IMR-90 (cell line): ENCODE data around the gene FCHSD2. TPM values are rescaled to one million over a fixed set of nuclear protein-coding genes. Genes with fewer than 3 reads are reported as not detected.

ENCODE experiments used
- ATAC-seq: fragments of 200-7000 bp; cut with Tn5 transposase; 2 replicates; pipeline ENCODE4 v1.9.1; 2020; ENCODE audit warnings: low read depth, mild to moderate bottlenecking, moderate library complexity
- BruUV-seq: library from RNA; stranded (reverse); fragments of 400-500 nt; replicated peaks from 2 replicates; lab custom pipeline; 2021; lab: Mats Ljungman, UMichigan
- CTCF ChIA-PET: fragments of 300-600 bp; formaldehyde crosslinking; extraction: SDS; loops from one replicate; lab custom pipeline; 2021; ENCODE audit warnings: antibody characterized with exemption; lab: Yijun Ruan, JAX
- POLR2A ChIA-PET: fragments of 300-600 bp; sonication (Branson Sonifier 250); formaldehyde crosslinking; loops from one replicate; lab custom pipeline; 2022; ENCODE audit warnings: antibody characterized with exemption; ENCODE audit not compliant: unreplicated experiment; lab: Charles Lee
- DNase-seq: peaks from one replicate; pipeline ENCODE4 v3.0.0; 2013
- H2AFZ ChIP-seq: replicated peaks from 2 replicates; pipeline ENCODE3; 2013; ENCODE audit warnings: low read length, mild to moderate bottlenecking; ENCODE audit not compliant: poor library complexity
- H2AK5ac ChIP-seq: 2 replicates; pipeline ENCODE4 v1.6.1; 2013; ENCODE audit warnings: low read depth, low read length, inconsistent platforms
- H2AK9ac ChIP-seq: replicated peaks from 2 replicates; pipeline ENCODE3; 2013; ENCODE audit warnings: mild to moderate bottlenecking, low read depth, low read length, moderate library complexity; ENCODE audit not compliant: poor library complexity
- H2BK120ac ChIP-seq: 2 replicates; pipeline ENCODE4 v1.6.1; 2013; ENCODE audit warnings: low read depth, low read length, inconsistent platforms
- H2BK15ac ChIP-seq: 3 replicates; pipeline ENCODE4 v1.6.1; 2013; ENCODE audit warnings: low read depth, low read length, inconsistent platforms
- H2BK20ac ChIP-seq: 2 replicates; pipeline ENCODE4 v1.6.1; 2013; ENCODE audit warnings: low read depth, mild to moderate bottlenecking, inconsistent platforms, low read length, moderate library complexity
- H2BK5ac ChIP-seq: 2 replicates; pipeline ENCODE4 v1.6.1; 2013; ENCODE audit warnings: mild to moderate bottlenecking, low read depth, low read length, inconsistent platforms; ENCODE audit not compliant: poor library complexity, severe bottlenecking
- H3K14ac ChIP-seq: replicated peaks from 2 replicates; pipeline ENCODE4 v1.6.1; 2013; ENCODE audit warnings: low read depth, low read length, inconsistent platforms
- H3K18ac ChIP-seq: 2 replicates; pipeline ENCODE4 v1.6.1; 2013; ENCODE audit warnings: low read depth, low read length, control low read depth
- H3K23ac ChIP-seq: 2 replicates; pipeline ENCODE4 v1.6.1; 2013; ENCODE audit warnings: low read depth, low read length, inconsistent platforms
- H3K27ac ChIP-seq: 2 replicates; pipeline ENCODE4 v1.5.1; 2013; ENCODE audit warnings: mild to moderate bottlenecking, control low read depth, low read length; ENCODE audit not compliant: insufficient read depth
- H3K27me3 ChIP-seq: 2 replicates; pipeline ENCODE4 v1.6.1; 2013; ENCODE audit warnings: low read length; ENCODE audit not compliant: control insufficient read depth, insufficient read depth
- H3K36me3 ChIP-seq: 2 replicates; pipeline ENCODE4 v1.6.1; 2013; ENCODE audit warnings: low read length, mixed read lengths; ENCODE audit not compliant: control insufficient read depth, insufficient read depth
- H3K4ac ChIP-seq: 2 replicates; pipeline ENCODE4 v1.6.1; 2013; ENCODE audit warnings: low read depth, low read length, inconsistent platforms
- H3K4me1 ChIP-seq: 2 replicates; pipeline ENCODE4 v1.6.1; 2013; ENCODE audit warnings: low read length, mixed read lengths; ENCODE audit not compliant: control insufficient read depth, insufficient read depth
- H3K4me2 ChIP-seq: 2 replicates; pipeline ENCODE4 v1.6.1; 2013; ENCODE audit warnings: low read depth, mild to moderate bottlenecking, control low read depth, low read length, moderate library complexity
- H3K4me3 ChIP-seq: 2 replicates; pipeline ENCODE4 v1.5.1; 2013; ENCODE audit warnings: low read depth, mild to moderate bottlenecking, control low read depth, low read length, moderate library complexity; ENCODE audit not compliant: insufficient read depth
- H3K56ac ChIP-seq: 2 replicates; pipeline ENCODE4 v1.6.1; 2013; ENCODE audit warnings: low read length, inconsistent platforms; ENCODE audit not compliant: insufficient read depth; ENCODE audit errors: extremely low read depth
- H3K79me1 ChIP-seq, 2 experiments: 2 replicates each; pipeline ENCODE4 v1.6.1; 2013; ENCODE audit warnings: low read length in 2 of 2, inconsistent platforms in 1 of 2, low read depth in 1 of 2
- H3K9ac ChIP-seq: 2 replicates; pipeline ENCODE4 v1.6.1; 2013; ENCODE audit warnings: low read depth, low read length, control low read depth
- H3K9me1 ChIP-seq: 2 replicates; pipeline ENCODE4 v1.6.1; 2013; ENCODE audit warnings: low read length, inconsistent platforms; ENCODE audit not compliant: insufficient read depth
- H3K9me3 ChIP-seq: 2 replicates; pipeline ENCODE4 v1.6.1; 2013; ENCODE audit warnings: low read length; ENCODE audit not compliant: control insufficient read depth, insufficient read depth
- H4K20me1 ChIP-seq: 2 replicates; pipeline ENCODE4 v1.6.1; 2013; ENCODE audit warnings: low read length, inconsistent platforms; ENCODE audit not compliant: insufficient read depth
- H4K5ac ChIP-seq: 2 replicates; pipeline ENCODE4 v1.6.1; 2013; ENCODE audit warnings: mild to moderate bottlenecking, low read depth, low read length, control low read depth
- H4K8ac ChIP-seq, 2 experiments: 2 replicates each; pipeline ENCODE4 v1.6.1; 2013; ENCODE audit warnings: low read depth in 2 of 2, low read length in 2 of 2, control low read depth in 1 of 2, inconsistent platforms in 1 of 2
- H4K91ac ChIP-seq: 2 replicates; pipeline ENCODE4 v1.6.1; 2013; ENCODE audit warnings: low read depth, low read length, inconsistent platforms; ENCODE audit not compliant: insufficient read depth
- MAFK ChIP-seq: IDR thresholded peaks from 2 replicates; pipeline ENCODE4 v1.6.1; 2012; ENCODE audit warnings: low read depth, low read length, improper control_type of control experiment
- NFE2L2 ChIP-seq: fragments of 150-350 bp; IDR thresholded peaks from 2 replicates; pipeline ENCODE4 v1.6.1; 2016; ENCODE audit warnings: low read depth, mild to moderate bottlenecking, low read length
- POLR2A ChIP-seq: IDR thresholded peaks from 2 replicates; pipeline ENCODE4 v1.6.1; 2012; ENCODE audit warnings: mild to moderate bottlenecking, low read depth, low read length
- WGBS, 2 experiments: methylation state at CpG; one replicate each; pipeline versions ENCODE4 v1.1.5 to v1.1.7; 2013; ENCODE audit warnings: missing lambda C conversion rate in 2 of 2; ENCODE audit not compliant: insufficient read length in 1 of 2; ENCODE audit errors: extremely low coverage in 2 of 2; 5-methylcytosine and 5-hydroxymethylcytosine counted together
- dilution Hi-C: fragments of 300-500 bp; cut with HindIII; formaldehyde crosslinking; loops from one replicate; pipeline ENCODE4 v1.14.3; 2018; ENCODE audit warnings: low sequenced_read_pairs; ENCODE audit not compliant: unreplicated experiment
- in situ Hi-C: fragments of 300-500 bp; cut with MboI; formaldehyde crosslinking; loops from 3 replicates; pipeline ENCODE4 v1.14.3; 2019; ENCODE audit warnings: low sequenced_read_pairs, inconsistent platforms, mixed read lengths
- intact Hi-C: fragments of 100-400 bp; cut with micrococcal nuclease; formaldehyde crosslinking; loops from 2 replicates; pipeline ENCODE4 v1.10.0; 2022
- polyA plus RNA-seq, 3 experiments: library from polyadenylated mRNA; depleted of rRNA; stranded (reverse); fragments of >200 nt; gene quantifications; 2 replicates each; pipeline ENCODE4 v1.2.3, GENCODE V29; 2012; ENCODE audit warnings: low replicate concordance in 1 of 3
- total RNA-seq: library from RNA; depleted of rRNA; stranded (reverse); fragments of >200 nt; gene quantifications from 2 replicates; pipeline ENCODE4 v1.2.3, GENCODE V29; 2012

Gene FCHSD2
- total and polyA plus RNA-seq, 2 of the 4 experiments (the other 2 are of a cell fraction) = 5.9 to 18.7 TPM

- Histone ChIP-seq H3K9me1 (peaks cover 7% of the 10 kb centered on the region), H3K4me2 (peak overlapping the region; percentile 69), H2BK120ac (peak overlapping the region; percentile 44), H3K56ac (peak overlapping the region; percentile 64; the same call in 1 of the 2 replicates), H3K79me1 (peaks cover 13 to 49% of the 10 kb centered on the region in 2 experiments), H2AK9ac (peak overlapping the region; percentile 94), H4K5ac (peak overlapping the region; percentile 14; the same call in 1 of the 2 replicates), H3K23ac (peak overlapping the region; percentile 89), H3K27me3 (no peaks in the 10 kb centered on the region), H3K9me3 (no peaks in the 10 kb centered on the region), H3K9ac (peak overlapping the region; percentile 84), H3K18ac (peak overlapping the region; percentile 7), H2BK20ac (0 out of 2 replicates have a peak overlapping the region, but pooled peaks have one; percentile 3), H2AK5ac (peak overlapping the region; percentile 79; the same call in 1 of the 2 replicates), H2AFZ (peak overlapping the region; percentile 94), H2BK15ac (no peak overlapping the region), H4K91ac (peak overlapping the region; percentile 42), H3K14ac (peak overlapping the region; percentile 80), H3K4me1 (peaks cover 12% of the 10 kb centered on the region; the same call in 1 of the 2 replicates), H4K8ac (peak overlapping the region in 1 of 2 experiments; percentile 50; a peak in 3 of 4 replicates), H2BK5ac (peak overlapping the region; percentile 90), H3K4ac (peak overlapping the region; percentile 73), H4K20me1 (peaks cover 22% of the 10 kb centered on the region), H3K4me3 (peak overlapping the region; percentile 68), H3K27ac (peak overlapping the region; percentile 76), H3K36me3 (peaks cover 4% of the 10 kb centered on the region)
- dilution Hi-C loops (no loop called here), intact Hi-C loops (loop anchor here (1.0 to 2.0 kb wide), 2 partner anchors 38 to 310 kb away; no protein-coding TSS in a partner anchor), in situ Hi-C loops (loop anchor here (10.0 kb wide), 1 partner anchor 416 kb away; no protein-coding TSS in a partner anchor)
- 2% methylated on average over 13 of the region's 26 CpGs; no CpG with 5 or more reads in 1 of the 2 experiments for WGBS, 2 experiments
- no peak for TF ChIP-seq POLR2A
- 0 out of 2 replicates have a peak, but pooled peaks have one; percentile 28 for TF ChIP-seq MAFK
- peak; percentile 34; the same call in 1 of the 2 replicates for TF ChIP-seq NFE2L2
- peak; percentile 52 for DNase-seq
- TSS peak; percentile 3 for BruUV-seq
- 0 out of 2 replicates have a peak, but pooled peaks have one; percentile 3 for ATAC-seq
- ChIA-PET POLR2A (no interaction called here), CTCF (no interaction called here)
Observed at GRCh38 chr11:73140213-73141030, 1.7 kb downstream of the FCHSD2 start.
